Sigmoid colon (tissue), 4 donors: ENCODE results near the gene TENT4A.

Source experiments
- POLR2A ChIP-seq, 2 donors: fragments of 450-650 bp; IDR thresholded peaks; one replicate each; pipeline ENCODE4 v1.6.1; 2016; ENCODE audit warnings: antibody characterized with exemption in 2 of 2, mild to moderate bottlenecking in 2 of 2, moderate library complexity in 2 of 2
- POLR2AphosphoS5 ChIP-seq, 4 donors: sonication (generic); formaldehyde crosslinking; IDR thresholded peaks; one replicate each; pipeline ENCODE4 v1.6.1; 2017; ENCODE audit warnings: antibody characterized with exemption in 4 of 4
- TF ChIP-seq, protein P1 (sequence below), 4 experiments: fragments of 450-650 bp in 3 of 4; fragments of 200-600 bp in 1 of 4; IDR thresholded peaks; one replicate each; pipeline ENCODE4 v1.5.1; 2016 to 2019; ENCODE audit warnings: antibody characterized with exemption in 4 of 4, mild to moderate bottlenecking in 3 of 4, moderate library complexity in 2 of 4

DNA sequence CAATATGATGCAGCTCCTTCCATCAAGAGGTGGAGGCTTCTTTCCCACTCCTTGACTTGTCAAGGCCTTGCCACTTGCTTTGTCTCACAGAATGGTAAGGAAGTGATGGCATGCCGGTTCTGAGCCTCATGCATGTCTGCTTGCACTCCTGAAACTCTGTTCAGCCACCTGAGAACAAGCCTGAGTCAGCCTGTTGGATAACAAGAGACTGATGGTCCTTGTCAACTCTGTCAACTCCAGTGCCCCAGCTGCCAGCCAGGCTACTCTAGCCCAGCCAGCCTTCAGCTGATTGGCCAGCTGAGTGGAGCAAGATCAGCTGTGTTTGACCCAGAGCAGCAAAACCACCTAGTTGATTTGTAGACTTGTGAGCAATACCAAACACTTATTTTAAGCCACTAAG lies 4.4 kb upstream of the TENT4A start:
- TF ChIP-seq, protein P1, sequence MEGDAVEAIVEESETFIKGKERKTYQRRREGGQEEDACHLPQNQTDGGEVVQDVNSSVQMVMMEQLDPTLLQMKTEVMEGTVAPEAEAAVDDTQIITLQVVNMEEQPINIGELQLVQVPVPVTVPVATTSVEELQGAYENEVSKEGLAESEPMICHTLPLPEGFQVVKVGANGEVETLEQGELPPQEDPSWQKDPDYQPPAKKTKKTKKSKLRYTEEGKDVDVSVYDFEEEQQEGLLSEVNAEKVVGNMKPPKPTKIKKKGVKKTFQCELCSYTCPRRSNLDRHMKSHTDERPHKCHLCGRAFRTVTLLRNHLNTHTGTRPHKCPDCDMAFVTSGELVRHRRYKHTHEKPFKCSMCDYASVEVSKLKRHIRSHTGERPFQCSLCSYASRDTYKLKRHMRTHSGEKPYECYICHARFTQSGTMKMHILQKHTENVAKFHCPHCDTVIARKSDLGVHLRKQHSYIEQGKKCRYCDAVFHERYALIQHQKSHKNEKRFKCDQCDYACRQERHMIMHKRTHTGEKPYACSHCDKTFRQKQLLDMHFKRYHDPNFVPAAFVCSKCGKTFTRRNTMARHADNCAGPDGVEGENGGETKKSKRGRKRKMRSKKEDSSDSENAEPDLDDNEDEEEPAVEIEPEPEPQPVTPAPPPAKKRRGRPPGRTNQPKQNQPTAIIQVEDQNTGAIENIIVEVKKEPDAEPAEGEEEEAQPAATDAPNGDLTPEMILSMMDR (IDR thresholded peaks at IDR 0.05): no peak
- TF ChIP-seq POLR2AphosphoS5 (IDR thresholded peaks at IDR 0.05): no peak
- TF ChIP-seq POLR2A (IDR thresholded peaks at IDR 0.05): no peak
